ENCODE data around the gene HCFC1.
A peak's percentile ranks its signal among the peaks of the same experiment; 100 is the strongest.

Gene HCFC1

DNA sequence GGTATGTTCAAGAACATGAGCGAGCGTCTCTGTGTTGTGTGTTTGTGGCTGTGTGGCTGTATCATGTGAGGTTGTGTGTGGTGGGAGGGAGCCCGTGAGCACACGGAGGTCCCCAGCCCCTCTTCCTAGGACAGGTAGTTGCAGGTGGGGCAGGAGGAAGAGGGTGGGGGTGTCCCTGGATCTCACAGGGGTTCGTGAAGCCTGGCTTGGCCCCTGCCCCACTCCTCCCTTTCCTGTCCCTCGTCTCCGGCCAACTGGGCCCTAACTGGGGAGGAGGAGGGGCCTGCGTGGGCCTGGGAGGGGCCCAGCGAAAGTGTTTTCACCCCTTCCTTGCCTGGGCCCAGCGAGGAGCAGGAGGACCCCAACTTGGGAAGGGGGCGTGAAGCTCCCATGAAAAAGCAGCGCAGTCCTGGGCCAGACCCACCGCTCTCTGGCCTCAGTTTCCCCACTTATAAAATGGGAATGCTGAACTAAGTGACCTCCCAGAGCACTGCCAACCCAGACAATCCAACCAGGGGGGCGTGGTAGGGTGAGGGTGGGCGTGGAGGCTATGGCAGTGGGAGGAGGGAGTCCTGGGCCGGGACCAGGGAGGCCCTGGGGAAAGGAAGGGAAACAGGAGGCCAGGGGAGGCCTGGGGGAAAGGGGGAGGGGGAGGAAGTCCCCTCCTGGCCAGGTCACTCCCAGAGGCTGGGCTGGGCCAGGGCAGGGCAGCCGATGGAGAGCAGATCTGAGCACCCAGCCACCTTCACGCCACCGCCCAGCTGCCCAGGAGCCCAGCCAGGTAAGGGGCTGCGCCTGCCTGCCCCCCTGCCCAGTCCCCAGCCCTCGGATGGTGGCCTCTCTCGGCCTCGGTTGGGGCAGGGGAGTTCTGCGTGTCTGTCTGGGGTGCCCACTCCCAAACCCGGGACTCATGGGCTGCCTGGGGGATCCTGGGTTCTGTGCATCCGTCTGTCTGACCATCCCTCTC is 67.3 kb downstream of the HCFC1 start, which contains the start of gene AVPR2:
Gene AVPR2 (plus strand): TSS at position 683 of the 967 bp plus-strand sequence. CDS start 473 bp downstream, outside the sequence.
- 65% methylated on average over 15 of the region's 26 CpGs for WGBS (ENCODE audit: insufficient coverage)
- no peak within 1 kb of the TSS for H3K27ac ChIP-seq (ENCODE audit: insufficient read depth in 1 of 2, low read depth in 1 of 2, low read length in 2 of 2, poor library complexity in 1 of 2, severe bottlenecking in 2 of 2)
- DNase-seq = no peak
- peaks cover 5 to 48% (median 44%) of the 10 kb centered on the region in 4 experiments for H3K4me1 ChIP-seq (ENCODE audit: control extremely low read depth in 1 of 4, control insufficient read depth in 4 of 4, insufficient read depth in 4 of 4, low read length in 3 of 4)
- ChIA-PET CTCF (interaction anchor here (1.9 kb wide), 1 partner anchor 45 kb away, joined by 4 read pairs; no protein-coding TSS in a partner anchor), POLR2A (no interaction called here)
- H3K36me3 ChIP-seq (ENCODE audit: control insufficient read depth in 4 of 4, insufficient read depth in 4 of 4, low read length in 3 of 4) = peaks cover 0 to 19% (median 9%) of the 10 kb centered on the region in 4 experiments
- H3K4me3 ChIP-seq (ENCODE audit: control insufficient read depth in 1 of 7, extremely low read depth in 1 of 7, insufficient read depth in 4 of 7, low read depth in 2 of 7, low read length in 6 of 7) = peak within 1 kb of the TSS in 1 of 7 experiments; percentile 38
- peaks cover 0 to 15% (median 0%) of the 10 kb centered on the region in 5 experiments for H3K27me3 ChIP-seq (replicated peaks in 2 of 5; ENCODE audit: control insufficient read depth in 4 of 5, insufficient read depth in 5 of 5, low read length in 4 of 5)
- no peaks in the 10 kb centered on the region for H3K9me3 ChIP-seq (ENCODE audit: control extremely low read depth in 1 of 5, control insufficient read depth in 4 of 5, insufficient read depth in 2 of 5, low read depth in 1 of 5, low read length in 4 of 5)

DNA sequence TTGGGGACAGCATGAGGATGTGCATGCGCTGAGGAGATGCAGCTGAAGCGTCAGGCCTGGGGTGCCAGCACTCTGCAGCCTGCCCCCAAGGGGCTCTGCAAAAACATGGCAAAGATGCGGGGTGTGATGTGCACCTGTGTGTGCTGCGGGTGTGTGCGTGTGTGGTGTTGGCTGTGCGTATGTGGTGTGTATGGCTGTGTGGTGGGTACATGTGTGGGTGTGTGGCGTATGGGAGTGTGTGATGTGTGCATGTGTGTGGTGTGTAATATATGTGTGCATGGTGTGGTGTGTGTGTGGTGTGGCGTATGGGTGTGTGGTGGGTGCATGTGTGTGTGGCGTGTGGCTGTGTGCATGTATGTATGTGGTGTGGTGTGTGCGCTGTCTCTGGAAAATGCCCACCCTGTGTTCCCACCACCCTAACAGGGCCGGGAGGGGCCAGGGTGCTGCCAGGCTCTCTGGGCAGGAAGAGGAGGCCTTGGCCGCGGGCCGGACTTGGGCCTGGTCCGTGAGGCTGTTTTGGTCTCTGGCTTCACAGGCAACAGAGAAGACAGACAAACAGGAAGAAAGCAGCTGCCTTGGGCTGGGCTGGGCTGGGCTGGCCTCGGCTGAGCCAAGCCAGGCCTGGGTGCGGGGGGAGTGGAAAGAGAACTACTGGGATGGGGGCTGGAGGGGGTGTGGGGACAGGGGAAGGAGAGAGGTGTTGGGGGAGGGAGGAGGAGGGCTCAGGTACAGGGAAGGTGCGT is 68.2 kb downstream of the HCFC1 start:
- peak in 2 of 3 donors; percentile 46 to 60 for DNase-seq
- CTCF ChIA-PET = no interaction called here
- Histone ChIP-seq H3K36me3 (ENCODE audit: control insufficient read depth in 4 of 4, insufficient read depth in 4 of 4, low read length in 3 of 4) (peaks cover 0 to 12% (median 5%) of the 10 kb centered on the region in 4 experiments), H3K27ac (ENCODE audit: insufficient read depth in 1 of 2, low read depth in 1 of 2, low read length in 2 of 2, poor library complexity in 1 of 2, severe bottlenecking in 2 of 2) (no peak overlapping the region), H3K4me3 (ENCODE audit: control insufficient read depth in 1 of 7, extremely low read depth in 1 of 7, insufficient read depth in 4 of 7, low read depth in 2 of 7, low read length in 6 of 7) (no peak overlapping the region), H3K9me3 (ENCODE audit: control extremely low read depth in 1 of 5, control insufficient read depth in 4 of 5, insufficient read depth in 2 of 5, low read depth in 1 of 5, low read length in 4 of 5) (no peaks in the 10 kb centered on the region), H3K4me1 (ENCODE audit: control extremely low read depth in 1 of 4, control insufficient read depth in 4 of 4, insufficient read depth in 4 of 4, low read length in 3 of 4) (peaks cover 5 to 48% (median 44%) of the 10 kb centered on the region in 4 experiments), H3K27me3 (replicated peaks in 2 of 5; ENCODE audit: control insufficient read depth in 4 of 5, insufficient read depth in 5 of 5, low read length in 4 of 5) (peaks cover 0 to 13% (median 0%) of the 10 kb centered on the region in 5 experiments)
- POLR2A ChIA-PET = no interaction called here
- WGBS (ENCODE audit: insufficient coverage) = 73% methylated on average over 11 of the region's 18 CpGs

DNA sequence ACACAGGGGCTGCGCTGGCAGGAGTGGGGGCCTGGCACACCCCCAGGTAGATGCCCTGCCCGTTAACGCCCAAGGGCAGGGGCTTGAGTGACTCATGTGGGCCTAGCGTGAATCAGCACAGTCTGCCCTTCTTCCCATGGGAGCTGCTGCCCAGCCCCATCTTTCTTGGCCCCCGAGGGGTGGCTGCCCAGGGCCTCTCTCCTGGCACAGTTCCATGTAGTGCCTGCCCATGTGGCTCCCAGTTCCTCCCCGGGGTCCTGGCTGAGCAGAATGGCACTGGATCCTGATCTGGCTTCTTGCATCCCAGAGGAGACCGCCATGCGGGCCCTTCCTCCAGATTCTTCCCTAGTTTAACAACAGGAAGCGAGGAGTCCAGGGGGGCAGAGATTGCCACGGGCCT is 69.2 kb downstream of the HCFC1 start:
- H3K36me3 ChIP-seq (ENCODE audit: control insufficient read depth in 4 of 4, insufficient read depth in 4 of 4, low read length in 3 of 4) = peaks cover 0 to 6% (median 0%) of the 10 kb centered on the region in 4 experiments
- no peak overlapping the region for H3K27ac ChIP-seq (ENCODE audit: insufficient read depth in 1 of 2, low read depth in 1 of 2, low read length in 2 of 2, poor library complexity in 1 of 2, severe bottlenecking in 2 of 2)
- POLR2A ChIA-PET = no interaction called here
- H3K9me3 ChIP-seq (ENCODE audit: control extremely low read depth in 1 of 5, control insufficient read depth in 4 of 5, insufficient read depth in 2 of 5, low read depth in 1 of 5, low read length in 4 of 5) = no peaks in the 10 kb centered on the region
- WGBS (ENCODE audit: insufficient coverage) = 61% methylated on average over 10 of the region's 10 CpGs
- H3K4me3 ChIP-seq (ENCODE audit: control insufficient read depth in 1 of 7, extremely low read depth in 1 of 7, insufficient read depth in 4 of 7, low read depth in 2 of 7, low read length in 6 of 7) = no peak overlapping the region
- DNase-seq = no peak
- CTCF ChIA-PET = no interaction called here
- peaks cover 5 to 54% (median 46%) of the 10 kb centered on the region in 4 experiments for H3K4me1 ChIP-seq (ENCODE audit: control extremely low read depth in 1 of 4, control insufficient read depth in 4 of 4, insufficient read depth in 4 of 4, low read length in 3 of 4)
- peaks cover 0 to 13% (median 0%) of the 10 kb centered on the region in 5 experiments for H3K27me3 ChIP-seq (replicated peaks in 2 of 5; ENCODE audit: control insufficient read depth in 4 of 5, insufficient read depth in 5 of 5, low read length in 4 of 5)

DNA sequence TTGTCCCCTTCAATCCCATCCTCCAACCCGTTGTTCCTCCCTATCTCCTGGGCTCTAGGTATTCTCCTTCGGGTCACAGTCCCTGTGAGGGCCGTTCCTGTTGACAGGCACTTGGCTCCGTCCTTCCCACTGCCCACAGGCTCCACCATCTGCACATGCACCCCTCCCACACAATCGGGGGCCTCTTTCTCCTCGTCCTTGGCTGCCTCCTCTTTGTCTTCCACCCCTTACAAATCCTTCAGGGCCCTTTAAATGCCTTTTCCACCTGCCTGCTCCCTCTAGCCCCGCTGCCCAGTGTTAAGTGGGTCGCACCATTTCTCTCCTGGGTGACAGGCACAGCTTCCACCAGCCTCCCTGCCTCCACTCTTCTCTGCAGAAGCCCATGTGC is 69.9 kb downstream of the HCFC1 start:
- DNase-seq = no peak
- Histone ChIP-seq H3K9me3 (ENCODE audit: control extremely low read depth in 1 of 5, control insufficient read depth in 4 of 5, insufficient read depth in 2 of 5, low read depth in 1 of 5, low read length in 4 of 5) (no peaks in the 10 kb centered on the region), H3K4me1 (ENCODE audit: control extremely low read depth in 1 of 4, control insufficient read depth in 4 of 4, insufficient read depth in 4 of 4, low read length in 3 of 4) (peaks cover 5 to 54% (median 46%) of the 10 kb centered on the region in 4 experiments), H3K27me3 (replicated peaks in 2 of 5; ENCODE audit: control insufficient read depth in 4 of 5, insufficient read depth in 5 of 5, low read length in 4 of 5) (peaks cover 0 to 13% (median 0%) of the 10 kb centered on the region in 5 experiments), H3K36me3 (ENCODE audit: control insufficient read depth in 4 of 4, insufficient read depth in 4 of 4, low read length in 3 of 4) (no peaks in the 10 kb centered on the region), H3K4me3 (ENCODE audit: control insufficient read depth in 1 of 7, extremely low read depth in 1 of 7, insufficient read depth in 4 of 7, low read depth in 2 of 7, low read length in 6 of 7) (no peak overlapping the region), H3K27ac (ENCODE audit: insufficient read depth in 1 of 2, low read depth in 1 of 2, low read length in 2 of 2, poor library complexity in 1 of 2, severe bottlenecking in 2 of 2) (no peak overlapping the region)
- POLR2A ChIA-PET = no interaction called here
- CTCF ChIA-PET = no interaction called here
- WGBS (ENCODE audit: insufficient coverage) = 66% methylated on average over 7 of the region's 8 CpGs

DNA sequence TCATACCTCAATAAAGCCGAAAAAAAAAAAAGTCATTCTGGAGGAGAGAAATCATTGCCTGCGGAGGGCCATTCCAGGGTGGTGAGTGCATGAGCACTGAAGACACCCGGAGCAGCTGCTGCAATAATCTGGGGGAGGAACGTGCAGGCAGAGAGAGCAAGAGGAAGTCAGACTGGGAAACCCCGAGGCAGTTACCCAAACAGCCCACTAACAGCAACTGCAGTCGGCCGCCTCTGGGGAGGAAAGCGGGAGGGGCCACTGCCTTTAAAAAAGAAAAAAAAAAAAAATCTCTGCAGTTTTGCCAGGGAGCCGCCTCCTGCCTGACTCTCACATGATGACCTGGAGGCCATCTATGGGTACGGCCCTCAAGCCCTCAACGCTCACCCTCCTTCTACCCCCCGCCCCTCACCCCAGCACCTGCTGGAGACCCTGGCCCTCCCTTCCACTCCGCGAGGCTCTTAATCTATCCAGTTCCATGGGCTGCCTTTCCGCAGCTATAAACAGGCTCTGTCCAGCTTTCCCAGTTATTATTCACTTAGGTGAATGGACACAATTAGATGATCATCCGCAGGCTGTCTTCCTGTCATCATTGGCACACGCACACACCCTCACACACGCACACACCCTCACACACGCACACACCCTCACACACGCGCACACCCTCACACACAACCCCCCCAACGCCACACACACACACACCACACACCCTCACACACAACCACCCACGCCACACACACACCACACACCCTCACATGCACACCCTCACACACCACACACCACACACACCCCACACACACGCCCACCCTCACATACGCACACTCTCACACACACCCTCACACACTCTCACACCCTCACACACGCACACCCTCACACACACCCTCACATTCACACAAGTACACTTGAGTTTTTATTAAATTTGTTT is 70.5 kb downstream of the HCFC1 start:
- ChIA-PET CTCF (interaction anchor here (0.8 kb wide), 1 partner anchor 9 kb away, joined by 3 read pairs; no protein-coding TSS in a partner anchor), POLR2A (interaction anchor here (0.6 to 0.7 kb wide), 2 partner anchors 22 to 44 kb away, joined by 4 to 6 read pairs; no protein-coding TSS in a partner anchor)
- 57% methylated on average over 20 of the region's 26 CpGs for WGBS (ENCODE audit: insufficient coverage)
- Histone ChIP-seq H3K4me3 (ENCODE audit: control insufficient read depth in 1 of 7, extremely low read depth in 1 of 7, insufficient read depth in 4 of 7, low read depth in 2 of 7, low read length in 6 of 7) (peak overlapping the region in 2 of 7 experiments; percentile 1 to 4), H3K27me3 (replicated peaks in 2 of 5; ENCODE audit: control insufficient read depth in 4 of 5, insufficient read depth in 5 of 5, low read length in 4 of 5) (peaks cover 0 to 8% (median 0%) of the 10 kb centered on the region in 5 experiments), H3K9me3 (ENCODE audit: control extremely low read depth in 1 of 5, control insufficient read depth in 4 of 5, insufficient read depth in 2 of 5, low read depth in 1 of 5, low read length in 4 of 5) (no peaks in the 10 kb centered on the region), H3K4me1 (ENCODE audit: control extremely low read depth in 1 of 4, control insufficient read depth in 4 of 4, insufficient read depth in 4 of 4, low read length in 3 of 4) (peaks cover 5 to 54% (median 46%) of the 10 kb centered on the region in 4 experiments), H3K36me3 (ENCODE audit: control insufficient read depth in 4 of 4, insufficient read depth in 4 of 4, low read length in 3 of 4) (no peaks in the 10 kb centered on the region), H3K27ac (ENCODE audit: insufficient read depth in 1 of 2, low read depth in 1 of 2, low read length in 2 of 2, poor library complexity in 1 of 2, severe bottlenecking in 2 of 2) (no peak overlapping the region)
- DNase-seq = peak; percentile 75 to 91 (median 91)

DNA sequence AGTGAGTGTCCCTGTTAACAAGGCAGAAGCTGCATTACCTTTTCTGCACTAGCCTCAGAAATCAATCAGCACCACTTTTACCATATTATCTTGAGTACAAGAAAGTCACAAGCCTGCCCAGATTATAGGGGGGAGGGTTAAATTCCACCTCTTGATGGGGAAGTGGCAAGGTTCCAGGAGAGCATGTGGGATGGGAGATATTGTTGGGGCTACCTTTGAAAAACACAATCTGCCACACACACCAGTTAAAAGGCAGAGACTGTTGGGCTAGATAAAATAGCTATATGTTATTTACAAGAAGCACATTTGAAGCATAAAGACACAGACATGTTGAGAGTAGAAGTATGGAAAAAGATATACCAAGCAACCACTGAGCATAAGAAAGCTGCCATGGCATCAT is 73.7 kb downstream of the HCFC1 start:
- POLR2A ChIA-PET = no interaction called here
- CTCF ChIA-PET = no interaction called here
- no peaks in the 10 kb centered on the region for H3K36me3 ChIP-seq (ENCODE audit: control insufficient read depth in 4 of 4, insufficient read depth in 4 of 4, low read length in 3 of 4)

More for the DNA sequence above, 73.7 kb downstream of the HCFC1 start:
- peaks cover 5 to 30% (median 24%) of the 10 kb centered on the region in 4 experiments for H3K4me1 ChIP-seq (ENCODE audit: control extremely low read depth in 1 of 4, control insufficient read depth in 4 of 4, insufficient read depth in 4 of 4, low read length in 3 of 4)
- no peak overlapping the region for H3K27ac ChIP-seq (ENCODE audit: insufficient read depth in 1 of 2, low read depth in 1 of 2, low read length in 2 of 2, poor library complexity in 1 of 2, severe bottlenecking in 2 of 2)
- peaks cover 0 to 4% (median 0%) of the 10 kb centered on the region in 5 experiments for H3K27me3 ChIP-seq (replicated peaks in 2 of 5; ENCODE audit: control insufficient read depth in 4 of 5, insufficient read depth in 5 of 5, low read length in 4 of 5)
- H3K9me3 ChIP-seq (ENCODE audit: control extremely low read depth in 1 of 5, control insufficient read depth in 4 of 5, insufficient read depth in 2 of 5, low read depth in 1 of 5, low read length in 4 of 5) = peaks cover 0 to 1% (median 0%) of the 10 kb centered on the region in 5 experiments
- no peak overlapping the region for H3K4me3 ChIP-seq (ENCODE audit: control insufficient read depth in 1 of 7, extremely low read depth in 1 of 7, insufficient read depth in 4 of 7, low read depth in 2 of 7, low read length in 6 of 7)
- peak; percentile 68 to 87 (median 84) for DNase-seq

All from common myeloid progenitor, CD34-positive (primary cell).